Endothelial cell of umbilical vein (primary cell): ENCODE measurements around the gene AMN1. TPM values are rescaled to one million over a fixed set of nuclear protein-coding genes. Genes with fewer than 3 reads are reported as not detected.

Experiments used
- BruUV-seq: library from RNA; stranded (reverse); fragments of 400-500 nt; replicated peaks from 2 replicates; lab custom pipeline; 2021; lab: Mats Ljungman, UMichigan
- CTCF ChIA-PET: fragments of 300-600, 350-600 bp; sonication (Branson Sonifier 250); formaldehyde crosslinking; loops from one replicate; lab custom pipeline; 2021; ENCODE audit warnings: antibody characterized with exemption, inconsistent platforms; lab: Charles Lee
- POLR2A ChIA-PET: fragments of 300-600, 350-600 bp; sonication (Branson Sonifier 250); formaldehyde crosslinking; loops from one replicate; lab custom pipeline; 2021; ENCODE audit warnings: antibody characterized with exemption, inconsistent platforms; lab: Charles Lee
- DNase-seq: peaks from one replicate; pipeline ENCODE4 v3.0.0-alpha.2; 2011; ENCODE audit warnings: low read depth, low spot score
- FAIRE-seq: peaks from 2 replicates; lab custom pipeline; 2011; peaks lifted over from hg19 to GRCh38; lab: Jason Lieb, UNC
- H2AFZ ChIP-seq: 2 replicates; pipeline ENCODE4 v1.6.0; 2012; ENCODE audit warnings: low read depth, low read length, control low read depth, inconsistent platforms
- H3K27ac ChIP-seq: 2 replicates; pipeline ENCODE4 v1.5.1; 2011; ENCODE audit warnings: low read depth, mild to moderate bottlenecking, control low read depth, low read length, moderate library complexity; ENCODE audit not compliant: insufficient read depth
- H3K27me3 ChIP-seq, 2 experiments: 2 replicates each; pipeline versions ENCODE4 v1.6.0 to v1.6.1; 2011; ENCODE audit warnings: low read length in 2 of 2, mixed read lengths in 1 of 2; ENCODE audit not compliant: control insufficient read depth in 2 of 2, insufficient read depth in 2 of 2
- H3K36me3 ChIP-seq, 2 experiments: 2 replicates in 1 of 2; 3 replicates in 1 of 2; pipeline ENCODE4 v1.5.1; 2011; ENCODE audit warnings: low read length in 2 of 2, mild to moderate bottlenecking in 1 of 2, moderate library complexity in 1 of 2; ENCODE audit not compliant: control insufficient read depth in 2 of 2, insufficient read depth in 2 of 2; ENCODE audit errors: extremely low read depth in 1 of 2
- H3K4me1 ChIP-seq: 3 replicates; pipeline ENCODE4 v1.5.1; 2011; ENCODE audit warnings: mild to moderate bottlenecking, low read length; ENCODE audit not compliant: control insufficient read depth, insufficient read depth; ENCODE audit errors: extremely low read depth
- H3K4me2 ChIP-seq: 2 replicates; pipeline ENCODE4 v1.6.1; 2011; ENCODE audit warnings: low read length, control low read depth, mixed read lengths; ENCODE audit not compliant: insufficient read depth
- H3K4me3 ChIP-seq, 3 experiments: fragments of 200-600 bp in 1 of 3; sonication (generic), shearing (Covaris generic) in 1 of 3; replicated peaks in 1 of 3; 2 replicates each; pipeline ENCODE4 v1.5.1; 2011 to 2016; ENCODE audit warnings: control low read depth in 3 of 3, low read length in 3 of 3, mild to moderate bottlenecking in 2 of 3, inconsistent platforms in 1 of 3, low read depth in 1 of 3, moderate library complexity in 1 of 3; ENCODE audit not compliant: insufficient read depth in 1 of 3
- H3K79me2 ChIP-seq: 2 replicates; pipeline ENCODE4 v1.6.0; 2012; ENCODE audit warnings: low read length, inconsistent platforms; ENCODE audit not compliant: control insufficient read depth, insufficient read depth
- H3K9ac ChIP-seq: replicated peaks from 2 replicates; pipeline ENCODE3; 2011; ENCODE audit warnings: low read length, control low read depth; ENCODE audit not compliant: insufficient read depth; ENCODE audit errors: extremely low read depth
- H3K9me1 ChIP-seq: replicated peaks from 3 replicates; pipeline ENCODE4 v1.6.0; 2011; ENCODE audit warnings: mild to moderate bottlenecking, low read length; ENCODE audit not compliant: control insufficient read depth, insufficient read depth; ENCODE audit errors: extremely low read depth
- H3K9me3 ChIP-seq: replicated peaks from 2 replicates; pipeline ENCODE4 v1.5.1; 2012; ENCODE audit warnings: low read length, inconsistent platforms; ENCODE audit not compliant: control insufficient read depth, insufficient read depth
- H4K20me1 ChIP-seq: replicated peaks from 2 replicates; pipeline ENCODE3; 2011; ENCODE audit warnings: mild to moderate bottlenecking, low read length; ENCODE audit not compliant: control insufficient read depth, insufficient read depth; ENCODE audit errors: extremely low read depth
- CTCF ChIP-seq, 2 donors: IDR thresholded peaks; 1 replicate in 1 of 2; 2 replicates in 1 of 2; pipeline ENCODE4 v1.5.1; 2011; ENCODE audit warnings: low read length in 2 of 2, mild to moderate bottlenecking in 2 of 2, moderate library complexity in 2 of 2, control low read depth in 1 of 2, inconsistent platforms in 1 of 2, low read depth in 1 of 2; ENCODE audit not compliant: insufficient read depth in 1 of 2; ENCODE audit errors: extremely low read depth in 1 of 2
- EZH2 ChIP-seq: IDR thresholded peaks from 2 replicates; pipeline ENCODE4 v1.6.1; 2012; ENCODE audit warnings: borderline replicate concordance, low read depth, mild to moderate bottlenecking, moderate library complexity, low read length, inconsistent platforms; ENCODE audit not compliant: severe bottlenecking
- FOS ChIP-seq: IDR thresholded peaks from 2 replicates; pipeline ENCODE4 v1.6.1; 2011; ENCODE audit warnings: mild to moderate bottlenecking, low read length, moderate library complexity, borderline replicate concordance; ENCODE audit not compliant: insufficient read depth
- GATA2 ChIP-seq: IDR thresholded peaks from 2 replicates; pipeline ENCODE4 v1.7.0; 2011; ENCODE audit warnings: low read depth, mild to moderate bottlenecking, moderate library complexity, mixed read lengths, low read length; ENCODE audit not compliant: insufficient read length, insufficient read depth
- JUN ChIP-seq: IDR thresholded peaks from 2 replicates; pipeline ENCODE4 v1.6.1; 2011; ENCODE audit warnings: borderline replicate concordance, low read depth; ENCODE audit not compliant: insufficient read length, insufficient read depth
- MAX ChIP-seq: IDR thresholded peaks from 2 replicates; pipeline ENCODE4 v1.6.1; 2011; ENCODE audit not compliant: insufficient read depth, insufficient read length
- MYC ChIP-seq: IDR thresholded peaks from one replicate; pipeline ENCODE4 v1.6.1; 2011; ENCODE audit warnings: mild to moderate bottlenecking, low read depth, low read length
- POLR2A ChIP-seq: IDR thresholded peaks from 2 replicates; pipeline ENCODE4 v1.6.1; 2012; ENCODE audit warnings: low read depth, mild to moderate bottlenecking, control low read depth, low read length
- POLR2AphosphoS5 ChIP-seq: IDR thresholded peaks from 2 replicates; pipeline ENCODE4 v1.6.1; 2012; ENCODE audit warnings: low read depth, mild to moderate bottlenecking, control low read depth, low read length, moderate library complexity; ENCODE audit not compliant: insufficient read depth
- dilution Hi-C: fragments of 300-500 bp; cut with MboI; formaldehyde crosslinking; loops from one replicate; pipeline ENCODE4 v1.15.0; 2019; ENCODE audit warnings: low sequenced_read_pairs; ENCODE audit not compliant: extremely low pct_ligation_motif_present
- intact Hi-C: fragments of 100-400 bp; cut with micrococcal nuclease; formaldehyde crosslinking; loops from one replicate; pipeline ENCODE4 v1.10.0; 2022
- polyA plus RNA-seq, 4 experiments: library from polyadenylated mRNA; depleted of rRNA in 3 of 4; stranded (reverse) in 3 of 4; unstranded in 1 of 4; fragments of >200 nt; gene quantifications; 2 replicates each; pipeline versions ENCODE4 v1.2.1 to v1.2.3, GENCODE V29; 2011 to 2012; ENCODE audit warnings: missing spikeins in 1 of 4
- total RNA-seq: library from RNA; stranded (reverse); gene quantifications from 2 replicates; pipeline ENCODE4 v1.2.3, GENCODE V29; 2021

Gene AMN1
- total and polyA plus RNA-seq, 2 donors (not counting 3 experiments of a cell fraction or from before 2014, with no cell fraction given), result 8.5 to 18.0 TPM

GRCh38 chr12:31772685-31773222 lies 43.9 kb upstream of the AMN1 start:
- Histone ChIP-seq H3K79me2 (no peaks in the 10 kb centered on the region), H3K36me3 (no peaks in the 10 kb centered on the region), H3K4me1 (no peaks in the 10 kb centered on the region), H3K9me3 (no peaks in the 10 kb centered on the region), H3K4me3 (no peak overlapping the region), H3K9me1 (no peaks in the 10 kb centered on the region), H3K27ac (no peak overlapping the region), H4K20me1 (no peaks in the 10 kb centered on the region), H3K27me3 (peaks cover 0 to 2% of the 10 kb centered on the region in 2 experiments), H3K9ac (no peak overlapping the region), H2AFZ (no peak overlapping the region), H3K4me2 (no peak overlapping the region)
- DNase-seq, result no peak
- ChIA-PET POLR2A (no interaction called here), CTCF (interaction anchor here (0.6 to 0.8 kb wide), 2 partner anchors 15 to 90 kb away, joined by 3 read pairs; no protein-coding TSS in a partner anchor)
- no TSS peak for BruUV-seq
- intact Hi-C loops (no loop called here), dilution Hi-C loops (no loop called here)
- peak; percentile 52 for FAIRE-seq
- TF ChIP-seq POLR2AphosphoS5, result no peak
- no peak for TF ChIP-seq CTCF (IDR thresholded peaks at IDR 0.05; ENCODE audit: extremely low read depth in 1 of 2, insufficient read depth in 1 of 2, low read depth in 1 of 2, low read length in 2 of 2)
- no peak for TF ChIP-seq MYC
- TF ChIP-seq MAX, result no peak
- no peak for TF ChIP-seq POLR2A
- TF ChIP-seq FOS, result no peak
- no peak for TF ChIP-seq GATA2
- TF ChIP-seq EZH2, result no peak
- TF ChIP-seq JUN, result no peak
